WTC11 (cell line): ENCODE data around the gene PRKAR1B. TPM values are rescaled to one million over a fixed set of nuclear protein-coding genes. Genes with fewer than 3 reads are reported as not detected.
A peak's percentile ranks its signal among the peaks of the same experiment; 100 is the strongest.

ENCODE experiments used
- ATAC-seq: fragments of 200-7000 bp; cut with Tn5 transposase; 2 replicates; pipeline ENCODE4 v1.10.0; 2021; ENCODE audit warnings: mild to moderate bottlenecking, moderate library complexity
- CTCF ChIA-PET: fragments of 300-600 bp; sonication (Branson Sonifier 250); formaldehyde crosslinking; loops from one replicate; lab custom pipeline; 2021; ENCODE audit warnings: antibody characterized with exemption; lab: Charles Lee
- POLR2A ChIA-PET: fragments of 350-600 bp; sonication (Branson Sonifier 250); formaldehyde crosslinking; loops from one replicate; lab custom pipeline; 2021; ENCODE audit warnings: antibody characterized with exemption; lab: Charles Lee
- DNase-seq: peaks from one replicate; pipeline ENCODE4 v3.0.0; 2021; ENCODE audit warnings: low spot score
- H3K27ac Mint-ChIP-seq: 2 replicates; pipeline ENCODE4 v1.8.0; 2021; ENCODE audit warnings: mixed read lengths
- H3K27me3 Mint-ChIP-seq: 2 replicates; pipeline ENCODE4 v1.8.0; 2021; ENCODE audit warnings: low read depth, mild to moderate bottlenecking, moderate library complexity, mixed read lengths
- H3K36me3 Mint-ChIP-seq: 2 replicates; pipeline ENCODE4 v1.8.0; 2021; ENCODE audit warnings: mixed read lengths
- H3K4me1 Mint-ChIP-seq: 2 replicates; pipeline ENCODE4 v1.8.0; 2022; ENCODE audit warnings: mixed read lengths
- H3K4me3 Mint-ChIP-seq: 2 replicates; pipeline ENCODE4 v1.8.0; 2021; ENCODE audit warnings: mild to moderate bottlenecking, moderate library complexity, mixed read lengths
- H3K9me3 Mint-ChIP-seq: 2 replicates; pipeline ENCODE4 v1.8.0; 2021; ENCODE audit warnings: mixed read lengths
- ATF6 ChIP-seq: sonication (generic); formaldehyde crosslinking; IDR thresholded peaks from 2 replicates; pipeline ENCODE4 v1.8.1; 2023; ENCODE audit warnings: mild to moderate bottlenecking, missing genetic modification reagents
- CREB1 ChIP-seq: sonication (generic); formaldehyde crosslinking; IDR thresholded peaks from 2 replicates; pipeline ENCODE4 v1.8.0; 2023; ENCODE audit warnings: mild to moderate bottlenecking, missing genetic modification reagents
- CREM ChIP-seq: sonication (generic); formaldehyde crosslinking; IDR thresholded peaks from 2 replicates; pipeline ENCODE4 v1.8.1; 2022; ENCODE audit warnings: mild to moderate bottlenecking, missing genetic modification reagents, moderate library complexity
- EMX1 ChIP-seq: fragments of 250-450 bp; sonication (Bioruptor Pico); IDR thresholded peaks from 2 replicates; pipeline ENCODE4 v1.8.0; 2021; ENCODE audit warnings: mild to moderate bottlenecking
- ESRRA ChIP-seq: sonication (generic); formaldehyde crosslinking; IDR thresholded peaks from 2 replicates; pipeline ENCODE4 v1.8.1; 2022; ENCODE audit warnings: mild to moderate bottlenecking, missing genetic modification reagents, borderline replicate concordance
- GABPB1 ChIP-seq: sonication (generic); formaldehyde crosslinking; IDR thresholded peaks from 2 replicates; pipeline ENCODE4 v1.8.1; 2023; ENCODE audit warnings: mild to moderate bottlenecking, missing genetic modification reagents
- IRF2 ChIP-seq: sonication (generic); formaldehyde crosslinking; IDR thresholded peaks from 2 replicates; pipeline ENCODE4 v1.8.0; 2022; ENCODE audit warnings: low read depth, missing genetic modification reagents, borderline replicate concordance
- JAZF1 ChIP-seq: fragments of 250-450 bp; sonication (Bioruptor Pico); IDR thresholded peaks from 2 replicates; pipeline ENCODE4 v1.9.0; 2021; ENCODE audit warnings: moderate library complexity, mild to moderate bottlenecking, inconsistent platforms
- RELA ChIP-seq: sonication (generic); formaldehyde crosslinking; IDR thresholded peaks from 2 replicates; pipeline ENCODE4 v1.8.1; 2022; ENCODE audit warnings: missing genetic modification reagents, mild to moderate bottlenecking, borderline replicate concordance
- RORB ChIP-seq: fragments of 250-450 bp; sonication (Bioruptor Pico); IDR thresholded peaks from 2 replicates; pipeline ENCODE4 v1.9.0; 2021; ENCODE audit warnings: mild to moderate bottlenecking
- SMAD4 ChIP-seq: sonication (generic); formaldehyde crosslinking; IDR thresholded peaks from 2 replicates; pipeline ENCODE4 v1.8.0; 2022; ENCODE audit warnings: mild to moderate bottlenecking, missing genetic modification reagents
- TEAD4 ChIP-seq: sonication (generic); formaldehyde crosslinking; IDR thresholded peaks from 2 replicates; pipeline ENCODE4 v1.8.0; 2022; ENCODE audit warnings: mild to moderate bottlenecking, missing genetic modification reagents
- USF1 ChIP-seq: sonication (generic); formaldehyde crosslinking; IDR thresholded peaks from 2 replicates; pipeline ENCODE4 v1.8.0; 2022; ENCODE audit warnings: mild to moderate bottlenecking, missing genetic modification reagents
- ZMAT4 ChIP-seq: fragments of 250-450 bp; sonication (Bioruptor Pico); IDR thresholded peaks from 2 replicates; pipeline ENCODE4 v1.9.0; 2021; ENCODE audit warnings: mild to moderate bottlenecking
- ZNF121 ChIP-seq: sonication (generic); formaldehyde crosslinking; IDR thresholded peaks from 2 replicates; pipeline ENCODE4 v1.8.0; 2023; ENCODE audit warnings: missing genetic modification reagents
- ZNF138 ChIP-seq: sonication (generic); formaldehyde crosslinking; conservative IDR thresholded peaks from 2 replicates; pipeline ENCODE4 v1.8.1; 2022; ENCODE audit warnings: mild to moderate bottlenecking, moderate library complexity, missing genetic modification reagents
- ZNF232 ChIP-seq: sonication (generic); formaldehyde crosslinking; IDR thresholded peaks from 2 replicates; pipeline ENCODE4 v1.8.0; 2022; ENCODE audit warnings: mild to moderate bottlenecking, missing genetic modification reagents
- ZNF416 ChIP-seq: fragments of 250-450 bp; sonication (Bioruptor Pico); IDR thresholded peaks from 2 replicates; pipeline ENCODE4 v1.9.0; 2021; ENCODE audit warnings: mild to moderate bottlenecking, inconsistent platforms
- total RNA-seq: library from RNA; stranded (reverse); gene quantifications from 3 replicates; pipeline ENCODE4 v1.2.3, GENCODE V29; 2021
- TF ChIP-seq, protein P1 (sequence below): sonication (generic); formaldehyde crosslinking; IDR thresholded peaks from 2 replicates; pipeline ENCODE4 v1.8.0; 2022; ENCODE audit warnings: mild to moderate bottlenecking, missing genetic modification reagents
- TF ChIP-seq, protein P2 (sequence below): sonication (generic); formaldehyde crosslinking; IDR thresholded peaks from 2 replicates; pipeline ENCODE4 v1.8.1; 2022; ENCODE audit warnings: low read depth, missing genetic modification reagents, borderline replicate concordance
- TF ChIP-seq, protein P3 (sequence below): fragments of 200-600 bp; IDR thresholded peaks from 2 replicates; pipeline ENCODE4 v1.8.0; 2022; ENCODE audit warnings: antibody characterized with exemption
- TF ChIP-seq, protein P4 (sequence below): fragments of 250-450 bp; sonication (Bioruptor Pico); conservative IDR thresholded peaks from 2 replicates; pipeline ENCODE4 v1.9.0; 2021; ENCODE audit warnings: mild to moderate bottlenecking

Gene PRKAR1B
- total RNA-seq, 1 experiment from 2014 or later, result 43.6 TPM

GRCh38 chr7:707296-708000 lies 19.6 kb downstream of the PRKAR1B start:
- DNase-seq, result no peak
- H3K4me3 Mint-ChIP-seq, result no peak overlapping the region
- H3K4me1 Mint-ChIP-seq, result peaks cover 5% of the 10 kb centered on the region; the same call in 1 of the 2 replicates
- TF ChIP-seq, protein P1, sequence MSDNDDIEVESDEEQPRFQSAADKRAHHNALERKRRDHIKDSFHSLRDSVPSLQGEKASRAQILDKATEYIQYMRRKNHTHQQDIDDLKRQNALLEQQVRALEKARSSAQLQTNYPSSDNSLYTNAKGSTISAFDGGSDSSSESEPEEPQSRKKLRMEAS (CRISPR knock-in tag), result no peak
- TF ChIP-seq EMX1 (no peak), SMAD4 (no peak)
- H3K36me3 Mint-ChIP-seq, result peaks cover 24% of the 10 kb centered on the region
- ATAC-seq, result no peak
- ChIA-PET POLR2A (no interaction called here), CTCF (no interaction called here)
- peaks cover 14% of the 10 kb centered on the region for H3K9me3 Mint-ChIP-seq
- peak overlapping the region; percentile 9; the same call in 1 of the 2 replicates for H3K27ac Mint-ChIP-seq
- H3K27me3 Mint-ChIP-seq, result no peaks in the 10 kb centered on the region

- Mint-ChIP-seq H3K27me3 (no peaks in the 10 kb centered on the region), H3K27ac (no peak overlapping the region), H3K36me3 (peaks cover 24% of the 10 kb centered on the region), H3K4me1 (peaks cover 5% of the 10 kb centered on the region; the same call in 1 of the 2 replicates), H3K4me3 (no peak overlapping the region), H3K9me3 (peaks cover 14% of the 10 kb centered on the region)
- no peak for DNase-seq
- ChIA-PET CTCF (no interaction called here), POLR2A (no interaction called here)
- no peak for ATAC-seq
- TF ChIP-seq ZNF138, result no peak
- no peak for TF ChIP-seq ZNF232 (CRISPR knock-in tag)
- no peak for TF ChIP-seq RORB (CRISPR knock-in tag)
- no peak for TF ChIP-seq ZNF121 (CRISPR knock-in tag)
- TF ChIP-seq CREM (CRISPR knock-in tag), result no peak
- no peak for TF ChIP-seq GABPB1 (CRISPR knock-in tag)
- TF ChIP-seq ZMAT4 (CRISPR knock-in tag), result no peak
- TF ChIP-seq, protein P2, sequence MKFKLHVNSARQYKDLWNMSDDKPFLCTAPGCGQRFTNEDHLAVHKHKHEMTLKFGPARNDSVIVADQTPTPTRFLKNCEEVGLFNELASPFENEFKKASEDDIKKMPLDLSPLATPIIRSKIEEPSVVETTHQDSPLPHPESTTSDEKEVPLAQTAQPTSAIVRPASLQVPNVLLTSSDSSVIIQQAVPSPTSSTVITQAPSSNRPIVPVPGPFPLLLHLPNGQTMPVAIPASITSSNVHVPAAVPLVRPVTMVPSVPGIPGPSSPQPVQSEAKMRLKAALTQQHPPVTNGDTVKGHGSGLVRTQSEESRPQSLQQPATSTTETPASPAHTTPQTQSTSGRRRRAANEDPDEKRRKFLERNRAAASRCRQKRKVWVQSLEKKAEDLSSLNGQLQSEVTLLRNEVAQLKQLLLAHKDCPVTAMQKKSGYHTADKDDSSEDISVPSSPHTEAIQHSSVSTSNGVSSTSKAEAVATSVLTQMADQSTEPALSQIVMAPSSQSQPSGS, result no peak
- no peak for TF ChIP-seq ATF6
- no peak for TF ChIP-seq TEAD4 (CRISPR knock-in tag)
- TF ChIP-seq, protein P3, sequence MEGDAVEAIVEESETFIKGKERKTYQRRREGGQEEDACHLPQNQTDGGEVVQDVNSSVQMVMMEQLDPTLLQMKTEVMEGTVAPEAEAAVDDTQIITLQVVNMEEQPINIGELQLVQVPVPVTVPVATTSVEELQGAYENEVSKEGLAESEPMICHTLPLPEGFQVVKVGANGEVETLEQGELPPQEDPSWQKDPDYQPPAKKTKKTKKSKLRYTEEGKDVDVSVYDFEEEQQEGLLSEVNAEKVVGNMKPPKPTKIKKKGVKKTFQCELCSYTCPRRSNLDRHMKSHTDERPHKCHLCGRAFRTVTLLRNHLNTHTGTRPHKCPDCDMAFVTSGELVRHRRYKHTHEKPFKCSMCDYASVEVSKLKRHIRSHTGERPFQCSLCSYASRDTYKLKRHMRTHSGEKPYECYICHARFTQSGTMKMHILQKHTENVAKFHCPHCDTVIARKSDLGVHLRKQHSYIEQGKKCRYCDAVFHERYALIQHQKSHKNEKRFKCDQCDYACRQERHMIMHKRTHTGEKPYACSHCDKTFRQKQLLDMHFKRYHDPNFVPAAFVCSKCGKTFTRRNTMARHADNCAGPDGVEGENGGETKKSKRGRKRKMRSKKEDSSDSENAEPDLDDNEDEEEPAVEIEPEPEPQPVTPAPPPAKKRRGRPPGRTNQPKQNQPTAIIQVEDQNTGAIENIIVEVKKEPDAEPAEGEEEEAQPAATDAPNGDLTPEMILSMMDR, result no peak
- no peak for TF ChIP-seq RELA (CRISPR knock-in tag)
- TF ChIP-seq IRF2 (CRISPR knock-in tag), result no peak
- TF ChIP-seq ZNF416 (CRISPR knock-in tag), result no peak
- TF ChIP-seq, all 79 proteins: peak for 0
Observed at GRCh38 chr7:706721-707120, 20.4 kb downstream of the PRKAR1B start.

DNA sequence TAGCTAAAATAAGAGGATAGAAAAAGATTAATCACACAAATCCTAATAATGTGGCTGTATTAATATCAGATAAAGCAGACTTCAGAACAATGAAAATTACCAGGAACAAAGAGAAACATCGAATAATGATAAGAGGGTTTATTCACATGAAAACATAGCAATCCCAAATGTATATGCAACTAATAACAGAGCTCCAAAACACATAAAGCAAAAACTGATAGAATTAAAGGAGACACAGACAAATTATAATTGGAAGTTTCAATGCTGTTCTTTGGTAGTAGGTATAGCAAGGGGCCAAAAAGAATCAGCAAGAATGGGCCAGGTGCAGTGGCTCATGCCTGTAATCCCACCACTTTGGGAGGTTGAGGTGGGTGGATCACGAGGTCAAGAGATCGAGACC lies 24.0 kb downstream of the PRKAR1B start:
- no peak overlapping the region for H3K27ac Mint-ChIP-seq
- DNase-seq (no peak), ATAC-seq (no peak)
- H3K4me1 Mint-ChIP-seq, result peaks cover 4% of the 10 kb centered on the region; the same call in 1 of the 2 replicates
- TF ChIP-seq, protein P4, sequence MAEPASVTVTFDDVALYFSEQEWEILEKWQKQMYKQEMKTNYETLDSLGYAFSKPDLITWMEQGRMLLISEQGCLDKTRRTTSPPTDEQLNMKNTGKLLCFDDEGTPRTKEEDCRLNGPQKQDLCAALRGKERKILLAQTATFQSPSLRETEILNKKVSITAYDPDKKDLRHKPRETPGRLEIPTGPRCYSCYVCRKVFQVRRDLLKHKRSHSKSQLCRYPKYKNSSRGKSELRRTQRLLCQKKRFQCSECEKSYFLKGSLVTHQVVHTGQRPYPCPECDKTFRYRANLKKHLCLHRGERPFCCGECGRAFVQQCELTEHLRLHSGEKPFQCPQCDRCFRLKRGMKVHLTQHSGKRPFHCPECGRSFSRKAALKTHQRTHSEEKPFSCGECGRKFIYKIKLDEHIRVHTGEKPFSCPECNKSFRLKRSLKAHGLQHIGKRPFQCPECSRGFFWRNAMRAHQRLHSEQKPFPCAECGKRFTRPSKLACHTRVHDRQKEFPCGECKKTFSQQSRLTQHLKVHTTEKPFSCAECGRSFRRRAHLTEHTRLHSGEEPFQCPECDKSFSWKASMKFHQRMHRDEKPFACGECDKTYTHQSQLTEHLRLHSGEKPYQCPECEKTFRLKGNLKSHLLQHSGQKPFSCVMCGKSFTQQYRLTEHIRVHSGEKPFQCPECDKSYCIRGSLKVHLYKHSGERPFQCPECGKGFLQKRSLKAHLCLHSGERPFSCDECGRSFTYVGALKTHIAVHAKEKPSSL, result no peak
- no peak for TF ChIP-seq USF1 (CRISPR knock-in tag)
- TF ChIP-seq EMX1, result no peak
- TF ChIP-seq CREB1 (CRISPR knock-in tag), result no peak
- no peak for TF ChIP-seq JAZF1 (CRISPR knock-in tag)
- TF ChIP-seq ESRRA (CRISPR knock-in tag), result no peak
- CTCF ChIA-PET, result no interaction called here
- POLR2A ChIA-PET, result interaction anchor here (0.7 kb wide), 1 partner anchor 111 kb away, joined by 4 read pairs; no protein-coding TSS in a partner anchor
- no peak overlapping the region for H3K4me3 Mint-ChIP-seq
- no peaks in the 10 kb centered on the region for H3K27me3 Mint-ChIP-seq
- peaks cover 20% of the 10 kb centered on the region for H3K36me3 Mint-ChIP-seq
- peaks cover 14% of the 10 kb centered on the region for H3K9me3 Mint-ChIP-seq
